Measurements from ENCODE around the gene SIGMAR1. TPM values are rescaled to one million over a fixed set of nuclear protein-coding genes. Genes with fewer than 3 reads are reported as not detected.

SIGMAR1 gene
- total and polyA plus RNA-seq, 4 donors: 116 to 210 (median 178) TPM

- Histone ChIP-seq H3K27ac (ENCODE audit: low read depth in 1 of 2, low read length in 2 of 2) (no peak overlapping the region), H3K9me3 (ENCODE audit: control insufficient read depth in 4 of 4, low read length in 3 of 4) (no peaks in the 10 kb centered on the region), H3K4me1 (ENCODE audit: control insufficient read depth in 4 of 4, insufficient read depth in 4 of 4, low read length in 3 of 4) (peaks cover 6 to 22% (median 17%) of the 10 kb centered on the region in 4 donors), H3K36me3 (ENCODE audit: control insufficient read depth in 4 of 4, insufficient read depth in 3 of 4, low read depth in 1 of 4, low read length in 3 of 4) (peaks cover 0 to 11% (median 0%) of the 10 kb centered on the region in 4 donors), H3K4me3 (ENCODE audit: low read depth in 1 of 3, low read length in 3 of 3) (no peak overlapping the region), H3K9ac (ENCODE audit: low read depth in 1 of 2, low read length in 2 of 2) (no peak overlapping the region), H3K27me3 (ENCODE audit: control insufficient read depth in 4 of 4, insufficient read depth in 4 of 4, low read length in 3 of 4) (no peaks in the 10 kb centered on the region)
- TF ChIP-seq SP1 (IDR thresholded peaks at IDR 0.05): no peak
- no peak for TF ChIP-seq REST (IDR thresholded peaks at IDR 0.05)
- no peak for TF ChIP-seq FOXA2 (IDR thresholded peaks at IDR 0.05)
- no peak for TF ChIP-seq MAX (IDR thresholded peaks at IDR 0.05)
- no peak for TF ChIP-seq GABPA (IDR thresholded peaks at IDR 0.05 in 1 of 2, conservative IDR thresholded peaks at IDR 0.05 in 1 of 2)
- no peak for TF ChIP-seq NR2F2 (IDR thresholded peaks at IDR 0.05)
- no peak for TF ChIP-seq JUND (IDR thresholded peaks at IDR 0.05)
- no peak for TF ChIP-seq RXRA (IDR thresholded peaks at IDR 0.05)
- no peak for TF ChIP-seq ZBTB33 (IDR thresholded peaks at IDR 0.05)
- TF ChIP-seq TAF1 (conservative IDR thresholded peaks at IDR 0.05): no peak
- TF ChIP-seq HNF4A (conservative IDR thresholded peaks at IDR 0.05): no peak
- no peak for TF ChIP-seq CTCF (IDR thresholded peaks at IDR 0.05; ENCODE audit: low read depth, low read length, missing input control)
- TF ChIP-seq HNF4G (IDR thresholded peaks at IDR 0.05): no peak
- no peak for TF ChIP-seq FOXA1 (IDR thresholded peaks at IDR 0.05)
- TF ChIP-seq YY1 (IDR thresholded peaks at IDR 0.05): no peak
- no peak for TF ChIP-seq RAD21 (IDR thresholded peaks at IDR 0.05)
- TF ChIP-seq EGR1 (IDR thresholded peaks at IDR 0.05; ENCODE audit: low read depth in 2 of 2): no peak
- no peak for TF ChIP-seq ATF3 (IDR thresholded peaks at IDR 0.05)
- WGBS: 92% methylated on average over 5 of the region's 5 CpGs
- no peak for DNase-seq (ENCODE audit: low spot score)
Measured at GRCh38 chr9:34656992-34657391, 19.4 kb upstream of the SIGMAR1 start.

Measured in liver (tissue), 9 donors.